ENCODE results near the gene ELP4.

DNA sequence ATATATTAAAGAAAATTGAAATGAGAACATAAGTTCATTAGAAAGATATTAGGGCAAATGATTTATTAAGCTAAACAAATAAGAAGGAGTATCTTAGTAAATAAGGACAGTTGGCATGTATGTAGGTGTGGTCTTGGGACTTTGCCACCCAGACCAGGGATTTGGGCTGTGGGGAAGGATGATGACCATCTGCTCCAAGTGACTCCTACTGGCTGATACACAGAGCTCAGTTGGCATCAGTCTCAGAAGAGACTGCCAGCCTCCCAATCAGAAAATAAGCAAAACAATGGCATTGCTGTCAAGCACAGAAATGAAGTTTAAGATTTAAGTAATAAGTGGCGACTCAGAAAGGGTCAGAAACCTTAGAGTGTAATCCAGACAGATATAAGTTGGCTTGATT is 252.1 kb downstream of the ELP4 start:
- TF ChIP-seq CTCF (IDR thresholded peaks at IDR 0.05 in 2 of 3, conservative IDR thresholded peaks at IDR 0.05 in 1 of 3; ENCODE audit: borderline replicate concordance in 1 of 3, insufficient read depth in 1 of 3, low read depth in 2 of 3, low read length in 2 of 3) (no peak), ZNF274 (IDR thresholded peaks at IDR 0.05; ENCODE audit: low read depth, low read length) (no peak), JUND (IDR thresholded peaks at IDR 0.05) (no peak), YY1 (IDR thresholded peaks at IDR 0.05; ENCODE audit: extremely low read depth, insufficient replicate concordance, low read depth, low read length) (no peak), MAX (IDR thresholded peaks at IDR 0.05) (no peak)

Measured in HCT116 (cell line).